Endothelial cell of umbilical vein (primary cell): Measurements from ENCODE around the gene SLC15A5. TPM values are rescaled to one million over a fixed set of nuclear protein-coding genes. Genes with fewer than 3 reads are reported as not detected.

ENCODE experiments used
- BruUV-seq: library from RNA; stranded (reverse); fragments of 400-500 nt; replicated peaks from 2 replicates; lab custom pipeline; 2021; lab: Mats Ljungman, UMichigan
- CTCF ChIA-PET: fragments of 300-600, 350-600 bp; sonication (Branson Sonifier 250); formaldehyde crosslinking; loops from one replicate; lab custom pipeline; 2021; ENCODE audit warnings: antibody characterized with exemption, inconsistent platforms; lab: Charles Lee
- POLR2A ChIA-PET: fragments of 300-600, 350-600 bp; sonication (Branson Sonifier 250); formaldehyde crosslinking; loops from one replicate; lab custom pipeline; 2021; ENCODE audit warnings: antibody characterized with exemption, inconsistent platforms; lab: Charles Lee
- DNase-seq: peaks from one replicate; pipeline ENCODE4 v3.0.0-alpha.2; 2011; ENCODE audit warnings: low read depth, low spot score
- FAIRE-seq: peaks from 2 replicates; lab custom pipeline; 2011; peaks lifted over from hg19 to GRCh38; lab: Jason Lieb, UNC
- H2AFZ ChIP-seq: 2 replicates; pipeline ENCODE4 v1.6.0; 2012; ENCODE audit warnings: low read depth, low read length, control low read depth, inconsistent platforms
- H3K27ac ChIP-seq: 2 replicates; pipeline ENCODE4 v1.5.1; 2011; ENCODE audit warnings: low read depth, mild to moderate bottlenecking, control low read depth, low read length, moderate library complexity; ENCODE audit not compliant: insufficient read depth
- H3K27me3 ChIP-seq, 2 experiments: 2 replicates each; pipeline versions ENCODE4 v1.6.0 to v1.6.1; 2011; ENCODE audit warnings: low read length in 2 of 2, mixed read lengths in 1 of 2; ENCODE audit not compliant: control insufficient read depth in 2 of 2, insufficient read depth in 2 of 2
- H3K36me3 ChIP-seq, 2 experiments: 2 replicates in 1 of 2; 3 replicates in 1 of 2; pipeline ENCODE4 v1.5.1; 2011; ENCODE audit warnings: low read length in 2 of 2, mild to moderate bottlenecking in 1 of 2, moderate library complexity in 1 of 2; ENCODE audit not compliant: control insufficient read depth in 2 of 2, insufficient read depth in 2 of 2; ENCODE audit errors: extremely low read depth in 1 of 2
- H3K4me1 ChIP-seq: 3 replicates; pipeline ENCODE4 v1.5.1; 2011; ENCODE audit warnings: mild to moderate bottlenecking, low read length; ENCODE audit not compliant: control insufficient read depth, insufficient read depth; ENCODE audit errors: extremely low read depth
- H3K4me2 ChIP-seq: 2 replicates; pipeline ENCODE4 v1.6.1; 2011; ENCODE audit warnings: low read length, control low read depth, mixed read lengths; ENCODE audit not compliant: insufficient read depth
- H3K4me3 ChIP-seq, 3 experiments: fragments of 200-600 bp in 1 of 3; sonication (generic), shearing (Covaris generic) in 1 of 3; replicated peaks in 1 of 3; 2 replicates each; pipeline ENCODE4 v1.5.1; 2011 to 2016; ENCODE audit warnings: control low read depth in 3 of 3, low read length in 3 of 3, mild to moderate bottlenecking in 2 of 3, inconsistent platforms in 1 of 3, low read depth in 1 of 3, moderate library complexity in 1 of 3; ENCODE audit not compliant: insufficient read depth in 1 of 3
- H3K79me2 ChIP-seq: 2 replicates; pipeline ENCODE4 v1.6.0; 2012; ENCODE audit warnings: low read length, inconsistent platforms; ENCODE audit not compliant: control insufficient read depth, insufficient read depth
- H3K9ac ChIP-seq: replicated peaks from 2 replicates; pipeline ENCODE3; 2011; ENCODE audit warnings: low read length, control low read depth; ENCODE audit not compliant: insufficient read depth; ENCODE audit errors: extremely low read depth
- H3K9me1 ChIP-seq: replicated peaks from 3 replicates; pipeline ENCODE4 v1.6.0; 2011; ENCODE audit warnings: mild to moderate bottlenecking, low read length; ENCODE audit not compliant: control insufficient read depth, insufficient read depth; ENCODE audit errors: extremely low read depth
- H3K9me3 ChIP-seq: replicated peaks from 2 replicates; pipeline ENCODE4 v1.5.1; 2012; ENCODE audit warnings: low read length, inconsistent platforms; ENCODE audit not compliant: control insufficient read depth, insufficient read depth
- H4K20me1 ChIP-seq: replicated peaks from 2 replicates; pipeline ENCODE3; 2011; ENCODE audit warnings: mild to moderate bottlenecking, low read length; ENCODE audit not compliant: control insufficient read depth, insufficient read depth; ENCODE audit errors: extremely low read depth
- EZH2 ChIP-seq: IDR thresholded peaks from 2 replicates; pipeline ENCODE4 v1.6.1; 2012; ENCODE audit warnings: borderline replicate concordance, low read depth, mild to moderate bottlenecking, moderate library complexity, low read length, inconsistent platforms; ENCODE audit not compliant: severe bottlenecking
- FOS ChIP-seq: IDR thresholded peaks from 2 replicates; pipeline ENCODE4 v1.6.1; 2011; ENCODE audit warnings: mild to moderate bottlenecking, low read length, moderate library complexity, borderline replicate concordance; ENCODE audit not compliant: insufficient read depth
- GATA2 ChIP-seq: IDR thresholded peaks from 2 replicates; pipeline ENCODE4 v1.7.0; 2011; ENCODE audit warnings: low read depth, mild to moderate bottlenecking, moderate library complexity, mixed read lengths, low read length; ENCODE audit not compliant: insufficient read length, insufficient read depth
- JUN ChIP-seq: IDR thresholded peaks from 2 replicates; pipeline ENCODE4 v1.6.1; 2011; ENCODE audit warnings: borderline replicate concordance, low read depth; ENCODE audit not compliant: insufficient read length, insufficient read depth
- MAX ChIP-seq: IDR thresholded peaks from 2 replicates; pipeline ENCODE4 v1.6.1; 2011; ENCODE audit not compliant: insufficient read depth, insufficient read length
- POLR2A ChIP-seq: IDR thresholded peaks from 2 replicates; pipeline ENCODE4 v1.6.1; 2012; ENCODE audit warnings: low read depth, mild to moderate bottlenecking, control low read depth, low read length
- POLR2AphosphoS5 ChIP-seq: IDR thresholded peaks from 2 replicates; pipeline ENCODE4 v1.6.1; 2012; ENCODE audit warnings: low read depth, mild to moderate bottlenecking, control low read depth, low read length, moderate library complexity; ENCODE audit not compliant: insufficient read depth
- dilution Hi-C: fragments of 300-500 bp; cut with MboI; formaldehyde crosslinking; loops from one replicate; pipeline ENCODE4 v1.15.0; 2019; ENCODE audit warnings: low sequenced_read_pairs; ENCODE audit not compliant: extremely low pct_ligation_motif_present
- intact Hi-C: fragments of 100-400 bp; cut with micrococcal nuclease; formaldehyde crosslinking; loops from one replicate; pipeline ENCODE4 v1.10.0; 2022
- polyA plus RNA-seq, 4 experiments: library from polyadenylated mRNA; depleted of rRNA in 3 of 4; stranded (reverse) in 3 of 4; unstranded in 1 of 4; fragments of >200 nt; gene quantifications; 2 replicates each; pipeline versions ENCODE4 v1.2.1 to v1.2.3, GENCODE V29; 2011 to 2012; ENCODE audit warnings: missing spikeins in 1 of 4
- total RNA-seq: library from RNA; stranded (reverse); gene quantifications from 2 replicates; pipeline ENCODE4 v1.2.3, GENCODE V29; 2021
- TF ChIP-seq, protein P1 (sequence below), 2 donors: IDR thresholded peaks; 1 replicate in 1 of 2; 2 replicates in 1 of 2; pipeline ENCODE4 v1.5.1; 2011; ENCODE audit warnings: low read length in 2 of 2, mild to moderate bottlenecking in 2 of 2, moderate library complexity in 2 of 2, control low read depth in 1 of 2, inconsistent platforms in 1 of 2, low read depth in 1 of 2; ENCODE audit not compliant: insufficient read depth in 1 of 2; ENCODE audit errors: extremely low read depth in 1 of 2

SLC15A5 gene
- total and polyA plus RNA-seq, 2 donors (not counting 3 experiments of a cell fraction or from before 2014, with no cell fraction given): not detected

DNA sequence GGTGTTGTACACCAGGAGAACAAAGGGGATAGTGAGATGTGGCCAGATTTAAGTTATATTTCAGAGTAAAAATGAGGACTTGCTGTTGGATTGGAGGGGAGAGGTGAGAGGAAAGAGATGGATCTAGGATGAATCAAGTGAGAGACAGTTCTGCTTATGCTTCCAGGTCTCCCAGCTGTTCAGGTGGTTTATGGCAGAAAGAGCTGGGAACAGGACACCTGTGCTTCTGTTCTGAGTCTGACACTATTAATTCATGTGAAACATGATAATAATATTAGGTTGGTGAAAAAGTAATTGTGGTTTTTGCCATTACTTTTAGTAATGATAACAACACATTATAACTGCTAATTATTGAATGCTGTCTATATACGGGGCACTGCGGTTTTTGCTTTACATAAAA is 55.7 kb downstream of the SLC15A5 start:
- Histone ChIP-seq H3K79me2 (no peaks in the 10 kb centered on the region), H3K27ac (no peak overlapping the region), H3K4me2 (no peak overlapping the region), H2AFZ (no peak overlapping the region), H3K27me3 (no peaks in the 10 kb centered on the region), H3K4me1 (no peaks in the 10 kb centered on the region), H3K9me1 (no peaks in the 10 kb centered on the region), H4K20me1 (no peaks in the 10 kb centered on the region), H3K9ac (no peak overlapping the region), H3K36me3 (no peaks in the 10 kb centered on the region), H3K9me3 (no peaks in the 10 kb centered on the region), H3K4me3 (no peak overlapping the region)
- intact Hi-C loops (no loop called here), dilution Hi-C loops (no loop called here)
- DNase-seq: no peak
- ChIA-PET CTCF (no interaction called here), POLR2A (no interaction called here)
- no peak for FAIRE-seq
- no peak for TF ChIP-seq POLR2A
- TF ChIP-seq FOS: no peak
- TF ChIP-seq EZH2: no peak
- no peak for TF ChIP-seq JUN
- TF ChIP-seq, protein P1, sequence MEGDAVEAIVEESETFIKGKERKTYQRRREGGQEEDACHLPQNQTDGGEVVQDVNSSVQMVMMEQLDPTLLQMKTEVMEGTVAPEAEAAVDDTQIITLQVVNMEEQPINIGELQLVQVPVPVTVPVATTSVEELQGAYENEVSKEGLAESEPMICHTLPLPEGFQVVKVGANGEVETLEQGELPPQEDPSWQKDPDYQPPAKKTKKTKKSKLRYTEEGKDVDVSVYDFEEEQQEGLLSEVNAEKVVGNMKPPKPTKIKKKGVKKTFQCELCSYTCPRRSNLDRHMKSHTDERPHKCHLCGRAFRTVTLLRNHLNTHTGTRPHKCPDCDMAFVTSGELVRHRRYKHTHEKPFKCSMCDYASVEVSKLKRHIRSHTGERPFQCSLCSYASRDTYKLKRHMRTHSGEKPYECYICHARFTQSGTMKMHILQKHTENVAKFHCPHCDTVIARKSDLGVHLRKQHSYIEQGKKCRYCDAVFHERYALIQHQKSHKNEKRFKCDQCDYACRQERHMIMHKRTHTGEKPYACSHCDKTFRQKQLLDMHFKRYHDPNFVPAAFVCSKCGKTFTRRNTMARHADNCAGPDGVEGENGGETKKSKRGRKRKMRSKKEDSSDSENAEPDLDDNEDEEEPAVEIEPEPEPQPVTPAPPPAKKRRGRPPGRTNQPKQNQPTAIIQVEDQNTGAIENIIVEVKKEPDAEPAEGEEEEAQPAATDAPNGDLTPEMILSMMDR (IDR thresholded peaks at IDR 0.05; ENCODE audit: extremely low read depth in 1 of 2, insufficient read depth in 1 of 2, low read depth in 1 of 2, low read length in 2 of 2): no peak
- no peak for TF ChIP-seq POLR2AphosphoS5
- TF ChIP-seq MAX: no peak
- TF ChIP-seq GATA2: no peak
- no TSS peak for BruUV-seq
